Embryonic facial prominence (tissue), 1 donor: ENCODE results near the gene FBXL4.
"Not testable (repeated sequence)": the region's sequence is repeated elsewhere in the genome, so short reads cannot be mapped to it uniquely, and the experiment has no call there.

Experiments
- DNase-seq: peaks from one replicate; pipeline ENCODE4 v3.0.0-alpha.2; 2016; ENCODE audit errors: extremely low spot score

FBXL4 gene

GRCh38 chr6:98945311-98946115 lies 2.2 kb downstream of the FBXL4 start:
- DNase-seq, result no peak

DNA sequence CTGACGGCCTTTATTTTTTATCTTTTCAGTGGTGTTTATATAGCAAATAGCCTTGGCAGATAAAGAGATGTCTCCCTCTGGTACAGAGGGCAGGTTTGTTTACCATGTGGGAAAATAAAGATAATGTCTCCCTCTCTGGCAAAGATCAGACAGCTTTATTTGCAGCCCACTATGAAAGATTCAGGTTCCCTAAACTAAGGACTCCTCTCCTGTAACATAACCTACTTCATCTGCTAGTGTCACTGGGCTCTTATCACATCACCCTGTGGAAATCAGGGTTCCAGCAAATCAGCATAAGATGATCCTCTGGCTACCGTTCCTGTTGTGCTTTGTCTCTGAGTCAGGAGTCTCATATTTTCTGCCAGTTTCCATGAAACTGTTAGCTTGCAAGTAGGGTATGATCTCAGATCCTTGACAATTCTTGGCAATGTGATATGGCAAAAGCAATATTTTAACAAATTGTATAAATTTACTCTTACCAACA lies 3.1 kb downstream of the FBXL4 start:
- DNase-seq, result no peak

DNA sequence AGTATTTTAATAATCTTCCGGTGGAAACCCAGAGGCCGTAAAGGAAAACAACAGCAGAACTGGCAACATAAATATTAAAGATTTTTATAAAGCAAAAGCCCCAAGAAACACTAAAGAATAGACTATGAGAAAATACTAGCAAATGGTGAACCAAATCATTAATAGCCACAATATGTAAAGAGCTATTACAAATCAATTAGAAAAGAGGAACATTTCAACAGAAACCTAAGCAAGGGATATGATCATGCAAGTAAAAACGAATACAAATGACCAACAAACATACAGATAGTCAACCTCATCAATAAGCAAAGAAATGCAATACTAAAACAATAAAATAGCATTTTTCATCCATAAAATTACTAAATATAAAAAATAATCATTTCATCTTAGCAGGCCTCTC lies 3.6 kb downstream of the FBXL4 start:
- DNase-seq, result no peak

GRCh38 chr6:98942263-98942803 lies 5.4 kb downstream of the FBXL4 start:
- no peak for DNase-seq

GRCh38 chr6:98941319-98941718 lies 6.4 kb downstream of the FBXL4 start:
- DNase-seq, result no peak

GRCh38 chr6:98937351-98937750 lies 10.4 kb downstream of the FBXL4 start:
- DNase-seq, result no peak

DNA sequence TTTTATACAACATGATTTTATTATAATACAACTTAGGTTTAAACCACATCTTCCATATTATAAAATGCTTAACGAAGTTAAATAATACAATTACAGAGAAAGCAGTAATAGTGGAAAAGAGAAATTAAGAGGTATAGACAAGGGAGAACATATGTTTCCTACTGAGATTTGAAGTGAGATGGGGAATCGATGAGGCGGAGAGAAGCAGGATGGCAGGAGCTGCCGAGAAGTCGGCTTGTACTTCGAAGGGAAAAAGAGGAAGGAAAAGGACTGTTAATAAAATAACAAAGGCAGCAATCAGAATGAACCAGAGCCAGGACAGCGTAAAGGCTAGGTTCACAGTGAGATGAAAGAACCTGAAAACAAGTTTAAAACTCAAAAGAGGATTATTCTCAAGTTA lies 15.4 kb downstream of the FBXL4 start:
- no peak for DNase-seq

DNA sequence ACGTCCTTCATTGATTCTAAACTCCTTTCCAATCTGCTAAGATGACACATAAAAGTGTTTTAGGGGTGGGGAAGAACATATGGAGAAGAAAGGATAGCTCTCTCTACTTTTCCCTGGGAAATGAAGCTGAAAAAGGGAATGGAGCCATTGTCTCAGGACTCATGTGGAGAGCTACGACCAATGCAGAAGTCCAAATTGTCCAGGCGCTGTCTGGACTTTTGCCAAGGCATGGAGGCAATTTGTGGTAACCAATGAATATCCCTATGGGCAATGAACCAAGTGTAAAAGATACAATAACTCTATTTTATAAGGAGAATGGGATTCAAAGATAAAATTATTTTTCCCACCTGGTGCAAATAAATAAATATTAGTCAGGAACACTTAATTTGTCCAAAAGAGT lies 16.1 kb downstream of the FBXL4 start:
- DNase-seq, result no peak

- DNase-seq, result no peak
Measured at GRCh38 chr6:98929498-98930060, 18.2 kb downstream of the FBXL4 start.

- no peak for DNase-seq
Measured at GRCh38 chr6:98928688-98929087, 19.1 kb downstream of the FBXL4 start.

DNA sequence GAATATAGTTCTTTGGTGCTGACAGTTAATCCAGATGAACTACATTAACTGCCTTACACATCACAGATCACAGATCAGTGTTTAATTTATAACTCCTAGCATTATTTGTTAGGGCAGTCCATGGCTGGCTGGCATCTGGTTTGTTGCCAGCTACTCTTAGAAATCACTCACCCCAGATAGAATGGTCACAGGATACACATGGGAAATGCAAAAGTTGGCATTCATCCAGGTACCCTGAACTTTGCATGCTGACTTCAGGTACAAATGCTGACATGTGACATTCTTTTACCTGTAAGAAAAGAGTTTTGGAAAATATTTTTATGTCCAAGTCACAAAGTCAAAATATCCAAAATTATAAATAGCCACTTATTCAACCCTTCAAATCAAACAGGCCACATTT lies 20.2 kb downstream of the FBXL4 start:
- DNase-seq, result no peak

DNA sequence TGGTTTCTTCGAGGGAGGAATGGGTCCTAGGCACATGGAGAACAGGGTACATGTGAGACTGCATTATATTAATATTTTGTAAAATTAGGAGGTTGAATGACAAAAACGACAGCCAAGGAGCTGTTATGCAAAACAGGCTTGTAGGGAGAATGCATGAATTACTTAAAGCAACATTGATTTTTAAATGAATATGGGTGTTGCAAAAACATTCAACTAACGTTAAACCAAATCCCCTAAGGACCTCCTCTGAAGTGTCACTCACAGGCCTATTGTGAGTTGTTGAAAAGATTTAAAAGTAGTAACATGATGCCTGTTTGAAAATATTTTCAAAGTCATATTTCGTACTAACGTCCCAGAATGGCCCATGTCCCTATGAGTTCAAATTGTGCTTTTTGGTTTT lies 21.9 kb downstream of the FBXL4 start:
- DNase-seq, result no peak

- DNase-seq, result no peak
Measured at GRCh38 chr6:98924647-98925046, 23.1 kb downstream of the FBXL4 start.

DNA sequence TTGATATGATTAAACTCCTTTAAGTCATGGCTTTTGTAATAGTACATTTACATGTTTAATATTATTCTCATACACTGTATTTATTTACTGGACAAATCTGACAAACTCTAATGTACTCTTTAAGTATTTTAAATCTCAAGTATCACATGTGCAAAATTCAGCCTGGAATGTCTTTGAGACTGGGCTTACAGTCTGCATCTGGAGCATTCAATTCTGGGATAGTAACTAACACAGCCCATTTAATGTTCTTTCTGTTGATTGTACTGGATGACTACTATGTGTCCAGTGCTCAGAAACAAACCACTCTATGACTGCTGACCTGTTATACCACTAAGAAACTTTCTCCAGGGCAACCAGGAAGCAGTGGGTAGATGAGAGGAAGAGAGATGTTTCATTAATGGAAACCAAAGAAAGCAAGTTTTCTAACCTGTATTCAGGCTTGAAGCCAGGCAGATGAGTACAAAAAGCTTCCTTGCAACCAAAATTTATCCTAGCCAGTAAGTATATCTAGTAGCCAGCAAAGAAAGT lies 26.8 kb downstream of the FBXL4 start:
- DNase-seq, result no peak

DNA sequence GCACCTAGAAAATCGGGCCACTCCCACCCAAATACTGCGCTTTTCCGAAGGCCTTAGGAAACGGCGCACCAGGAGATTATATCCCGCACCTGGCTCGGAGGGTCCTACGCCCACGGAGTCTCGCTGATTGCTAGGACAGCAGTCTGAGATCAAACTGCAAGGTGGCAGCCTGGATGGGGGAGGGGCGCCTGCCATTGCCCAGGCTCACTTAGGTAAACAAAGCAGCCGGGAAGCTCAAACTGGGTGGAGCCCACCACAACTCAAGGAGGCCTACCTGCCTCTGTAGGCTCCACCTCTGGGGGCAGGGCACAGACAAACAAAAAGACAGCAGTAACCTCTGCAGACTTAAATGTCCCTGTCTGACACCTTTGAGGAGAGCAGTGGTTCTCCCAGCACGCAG lies 36.8 kb downstream of the FBXL4 start:
- DNase-seq, result not testable (repeated sequence)

GRCh38 chr6:98909236-98909635 lies 38.5 kb downstream of the FBXL4 start:
- DNase-seq, result no peak

DNA sequence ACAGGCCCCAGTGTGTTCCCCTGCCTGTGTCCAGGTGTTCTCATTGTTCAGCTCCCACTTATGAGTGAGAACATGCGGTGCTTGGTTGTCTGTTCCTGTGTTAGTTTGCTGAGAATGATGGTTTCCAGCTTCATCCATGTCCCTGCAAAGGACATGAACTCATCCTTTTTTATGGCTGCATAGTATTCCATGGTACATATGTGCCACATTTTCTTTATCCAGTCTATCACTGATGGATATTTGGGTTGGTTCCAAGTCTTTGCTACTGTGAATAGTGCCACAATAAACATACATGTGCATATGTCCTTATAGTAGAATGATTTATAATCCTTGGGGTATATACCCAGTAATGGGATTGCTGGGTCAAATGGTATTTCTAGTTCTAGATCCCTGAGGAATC lies 41.4 kb downstream of the FBXL4 start:
- not testable (repeated sequence) for DNase-seq

GRCh38 chr6:98905759-98906158 lies 42.0 kb downstream of the FBXL4 start:
- DNase-seq, result no peak

- no peak for DNase-seq
Measured at GRCh38 chr6:98904096-98904495, 43.6 kb downstream of the FBXL4 start.

DNA sequence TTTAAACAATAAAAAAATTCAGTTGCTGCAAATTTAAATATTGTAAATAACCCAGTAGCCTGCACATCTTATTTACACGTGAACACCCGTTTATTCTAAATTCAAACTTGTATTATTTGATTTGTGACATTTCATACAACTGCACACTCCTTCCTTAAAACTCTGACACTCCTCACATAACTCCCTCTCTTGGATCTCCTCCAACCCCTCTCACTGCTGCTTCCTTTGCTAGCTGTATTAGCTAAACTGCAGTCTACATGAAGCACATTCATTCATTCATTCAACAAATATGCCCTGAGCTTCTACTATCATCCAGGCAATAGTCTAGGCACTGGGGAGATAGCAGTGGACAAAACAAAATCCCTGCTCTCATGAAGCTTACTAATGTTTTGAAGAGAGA lies 47.0 kb downstream of the FBXL4 start:
- no peak for DNase-seq

DNA sequence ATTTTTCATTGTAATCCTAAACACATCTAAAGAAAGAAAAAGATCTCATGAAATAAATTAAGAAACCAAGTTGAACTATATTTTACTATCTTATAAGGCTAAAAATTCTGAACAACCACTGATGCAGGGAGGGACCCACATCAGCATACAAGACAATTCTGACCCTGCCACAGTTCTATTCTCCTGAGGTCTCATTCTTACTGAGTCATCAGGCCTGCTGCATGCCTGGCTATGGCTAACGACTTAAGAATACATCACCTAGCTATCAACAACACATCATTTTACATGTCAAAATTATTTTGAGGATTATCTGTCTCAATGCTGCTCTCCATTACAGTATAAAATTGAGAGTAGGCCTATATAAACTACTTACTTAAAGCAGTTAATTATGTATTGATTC lies 52.9 kb downstream of the FBXL4 start:
- no peak for DNase-seq

GRCh38 chr6:98887650-98888049 lies 60.1 kb downstream of the FBXL4 start:
- DNase-seq, result no peak

GRCh38 chr6:98885330-98885729 lies 62.4 kb downstream of the FBXL4 start:
- DNase-seq, result no peak
